ENCODE measurements around the gene RAB11FIP4. TPM values are rescaled to one million over a fixed set of nuclear protein-coding genes. Genes with fewer than 3 reads are reported as not detected.

Gene RAB11FIP4
- total and polyA plus RNA-seq, 8 donors: 6.5 to 42.7 (median 24.5) TPM

DNA sequence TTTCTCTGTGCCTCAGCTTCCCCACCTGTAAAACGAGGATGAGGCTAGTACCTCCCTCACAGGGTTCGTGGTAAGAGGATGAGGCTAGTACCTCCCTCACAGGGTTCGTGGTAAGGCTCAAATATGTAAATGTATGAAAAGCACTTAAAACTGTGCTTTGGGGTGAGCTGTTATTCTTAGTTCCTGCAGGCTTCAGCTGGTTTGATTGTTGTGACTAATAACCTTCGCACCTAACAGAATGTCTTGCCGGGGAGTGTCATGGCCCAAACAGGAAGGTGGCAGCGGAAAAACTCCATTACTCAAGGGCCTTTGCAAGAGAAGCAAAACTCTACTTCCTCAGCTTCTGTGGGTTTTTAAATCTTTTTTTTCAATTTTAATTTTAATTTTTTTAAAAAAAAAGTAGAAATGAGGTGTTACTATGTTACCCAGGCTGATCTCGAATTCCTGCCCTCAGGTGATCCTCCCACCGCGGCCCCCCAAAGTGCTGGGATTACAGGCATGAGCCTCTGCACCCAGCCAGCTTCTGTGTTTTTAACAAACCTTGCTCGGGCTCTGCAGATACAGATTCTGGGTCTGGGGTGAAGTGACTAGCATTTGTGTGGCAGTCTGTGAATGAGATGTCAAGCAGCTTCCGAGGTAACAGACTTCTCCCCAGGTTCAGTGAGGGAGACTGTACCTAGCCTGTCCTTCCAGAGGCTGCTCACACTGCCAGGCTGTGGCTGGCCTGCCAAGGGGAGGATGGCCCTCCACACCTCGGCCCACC is 103.0 kb downstream of the RAB11FIP4 start:
- no peak for FAIRE-seq
- no peaks in the 10 kb centered on the region for H3K27me3 ChIP-seq
- ATAC-seq: peak; percentile 9 to 31 (median 15)
- intact Hi-C loops (cut with DNase I): no loop called here
- H3K36me3 ChIP-seq: no peaks in the 10 kb centered on the region
- H3K4me1 ChIP-seq: peaks cover 61 to 86% (median 75%) of the 10 kb centered on the region in 3 donors
- H3K27ac ChIP-seq: peak overlapping the region in 3 of 4 donors; percentile 22 to 96 (median 96)
- no peaks in the 10 kb centered on the region for H3K9me3 ChIP-seq
- 53 to 54% methylated on average over 12 of the region's 12 CpGs for WGBS, 2 donors
- no peak overlapping the region for H3K4me3 ChIP-seq
- DNase-seq: no peak
- TF ChIP-seq, protein P1, sequence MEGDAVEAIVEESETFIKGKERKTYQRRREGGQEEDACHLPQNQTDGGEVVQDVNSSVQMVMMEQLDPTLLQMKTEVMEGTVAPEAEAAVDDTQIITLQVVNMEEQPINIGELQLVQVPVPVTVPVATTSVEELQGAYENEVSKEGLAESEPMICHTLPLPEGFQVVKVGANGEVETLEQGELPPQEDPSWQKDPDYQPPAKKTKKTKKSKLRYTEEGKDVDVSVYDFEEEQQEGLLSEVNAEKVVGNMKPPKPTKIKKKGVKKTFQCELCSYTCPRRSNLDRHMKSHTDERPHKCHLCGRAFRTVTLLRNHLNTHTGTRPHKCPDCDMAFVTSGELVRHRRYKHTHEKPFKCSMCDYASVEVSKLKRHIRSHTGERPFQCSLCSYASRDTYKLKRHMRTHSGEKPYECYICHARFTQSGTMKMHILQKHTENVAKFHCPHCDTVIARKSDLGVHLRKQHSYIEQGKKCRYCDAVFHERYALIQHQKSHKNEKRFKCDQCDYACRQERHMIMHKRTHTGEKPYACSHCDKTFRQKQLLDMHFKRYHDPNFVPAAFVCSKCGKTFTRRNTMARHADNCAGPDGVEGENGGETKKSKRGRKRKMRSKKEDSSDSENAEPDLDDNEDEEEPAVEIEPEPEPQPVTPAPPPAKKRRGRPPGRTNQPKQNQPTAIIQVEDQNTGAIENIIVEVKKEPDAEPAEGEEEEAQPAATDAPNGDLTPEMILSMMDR (IDR thresholded peaks at IDR 0.05): no peak

DNA sequence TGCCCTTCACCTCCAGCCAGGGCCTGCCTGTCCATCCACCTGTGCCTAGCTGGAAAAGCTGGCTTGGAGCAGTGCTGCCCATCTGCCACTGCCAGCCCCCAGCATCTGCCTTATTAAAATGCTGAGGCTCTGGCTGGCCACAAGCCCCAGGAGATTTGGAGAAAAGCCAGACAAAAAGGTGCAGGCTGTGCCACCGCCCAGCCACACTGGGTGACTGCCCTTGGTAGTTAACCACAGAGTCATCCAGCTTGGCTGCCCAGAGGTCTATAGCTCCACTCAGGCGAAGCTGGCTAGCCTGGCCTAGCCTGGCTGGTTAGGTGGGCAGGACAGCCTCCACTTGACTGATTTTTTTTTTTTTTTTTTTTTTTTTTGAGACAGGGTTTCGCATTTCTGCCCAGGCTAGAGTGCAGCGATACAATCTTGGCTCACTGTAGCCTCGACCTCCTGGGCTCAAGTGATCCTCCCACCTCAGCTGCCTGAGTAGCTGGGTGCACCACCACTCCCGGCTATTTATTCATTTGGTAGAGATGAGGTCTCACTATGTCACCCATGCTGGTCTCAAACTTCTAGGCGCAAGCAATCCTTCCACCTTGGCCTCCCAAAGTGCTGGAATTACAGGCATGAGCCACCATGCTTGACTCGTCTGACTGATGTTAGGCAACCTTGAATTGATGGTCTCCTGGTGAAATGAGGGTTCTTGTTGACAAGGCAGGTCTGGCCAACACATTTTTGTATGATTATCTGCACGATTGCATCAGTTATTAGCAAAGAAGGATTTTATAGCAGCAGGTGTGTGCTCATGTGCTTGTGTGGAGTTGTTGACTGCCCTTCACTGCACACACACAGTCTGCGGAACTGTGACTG is 103.8 kb downstream of the RAB11FIP4 start:
- 49 to 51% methylated on average over 10 of the region's 10 CpGs for WGBS, 2 donors
- ATAC-seq (peak; percentile 48 to 73 (median 65)), DNase-seq (peak in 5 of 6 donors; percentile 70 to 88 (median 76)), FAIRE-seq (no peak)
- Histone ChIP-seq H3K4me3 (no peak overlapping the region), H3K9me3 (no peaks in the 10 kb centered on the region), H3K27ac (peak overlapping the region in 3 of 4 donors; percentile 22 to 96 (median 96)), H3K36me3 (no peaks in the 10 kb centered on the region), H3K27me3 (no peaks in the 10 kb centered on the region), H3K4me1 (peaks cover 66 to 90% (median 81%) of the 10 kb centered on the region in 3 donors)
- intact Hi-C loops (cut with DNase I): no loop called here
- TF ChIP-seq, protein P1 (IDR thresholded peaks at IDR 0.05): no peak

DNA sequence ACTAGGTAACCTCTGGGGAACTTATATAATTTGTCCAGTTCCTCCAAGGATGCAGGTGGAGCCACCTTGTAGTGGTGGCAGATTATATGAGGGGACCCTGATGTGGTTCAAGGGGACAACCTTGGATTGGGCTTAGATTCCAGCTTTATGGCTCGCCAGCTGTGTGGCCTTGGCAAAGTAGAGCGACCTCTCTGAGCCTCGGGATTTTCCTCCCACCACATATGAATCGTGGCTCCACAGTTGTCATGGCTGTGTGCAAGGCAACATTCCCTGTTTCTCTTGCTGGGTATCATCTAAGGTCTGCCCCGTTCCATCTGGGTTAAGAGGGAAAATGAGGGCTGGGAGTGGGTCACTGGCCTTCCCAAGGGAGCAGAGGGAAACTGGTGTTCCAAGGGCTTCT is 104.6 kb downstream of the RAB11FIP4 start:
- intact Hi-C loops (cut with DNase I): no loop called here
- no peak overlapping the region for H3K27ac ChIP-seq
- DNase-seq (no peak), ATAC-seq (no peak), FAIRE-seq (no peak)
- TF ChIP-seq, protein P1 (IDR thresholded peaks at IDR 0.05): no peak
- no peaks in the 10 kb centered on the region for H3K36me3 ChIP-seq
- WGBS, 2 donors: 70% methylated on average over 5 of the region's 5 CpGs
- H3K27me3 ChIP-seq: no peaks in the 10 kb centered on the region
- peaks cover 58 to 90% (median 72%) of the 10 kb centered on the region in 3 donors for H3K4me1 ChIP-seq
- H3K9me3 ChIP-seq: no peaks in the 10 kb centered on the region
- H3K4me3 ChIP-seq: no peak overlapping the region

DNA sequence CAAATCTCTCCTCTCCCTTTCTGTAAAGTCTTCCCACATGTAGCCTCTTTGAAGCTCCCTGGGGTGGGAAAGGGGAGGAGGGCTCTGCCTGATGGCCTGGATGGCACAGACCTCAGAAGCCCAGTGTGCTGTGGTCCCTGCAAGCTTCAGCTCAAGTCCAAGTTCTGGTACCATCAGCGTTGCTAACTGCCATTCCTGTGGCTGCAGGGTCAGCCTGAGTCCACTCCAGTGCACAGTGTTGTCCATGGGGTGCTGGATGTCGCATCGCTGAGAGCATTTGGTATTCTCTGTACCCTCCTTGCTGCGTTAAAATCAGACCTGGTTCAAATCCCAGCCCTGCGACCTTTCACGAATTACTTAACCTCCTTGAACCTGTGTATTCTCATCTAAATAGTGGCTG is 105.1 kb downstream of the RAB11FIP4 start:
- intact Hi-C loops (cut with DNase I): no loop called here
- Histone ChIP-seq H3K27me3 (no peaks in the 10 kb centered on the region), H3K27ac (no peak overlapping the region), H3K36me3 (no peaks in the 10 kb centered on the region), H3K4me1 (peaks cover 53 to 85% (median 67%) of the 10 kb centered on the region in 3 donors), H3K9me3 (no peaks in the 10 kb centered on the region), H3K4me3 (no peak overlapping the region)
- 83 to 88% methylated on average over 6 of the region's 6 CpGs for WGBS, 2 donors
- DNase-seq (no peak), ATAC-seq (no peak), FAIRE-seq (no peak)
- TF ChIP-seq, protein P1 (IDR thresholded peaks at IDR 0.05): no peak

Measured in pancreas (tissue), 10 donors.